Measurements from ENCODE around the gene DDX17. TPM values are rescaled to one million over a fixed set of nuclear protein-coding genes. Genes with fewer than 3 reads are reported as not detected.

Gene DDX17
- total RNA-seq, 6 donors from 2014 or later = 428 to 2,078 (median 621) TPM

DNA sequence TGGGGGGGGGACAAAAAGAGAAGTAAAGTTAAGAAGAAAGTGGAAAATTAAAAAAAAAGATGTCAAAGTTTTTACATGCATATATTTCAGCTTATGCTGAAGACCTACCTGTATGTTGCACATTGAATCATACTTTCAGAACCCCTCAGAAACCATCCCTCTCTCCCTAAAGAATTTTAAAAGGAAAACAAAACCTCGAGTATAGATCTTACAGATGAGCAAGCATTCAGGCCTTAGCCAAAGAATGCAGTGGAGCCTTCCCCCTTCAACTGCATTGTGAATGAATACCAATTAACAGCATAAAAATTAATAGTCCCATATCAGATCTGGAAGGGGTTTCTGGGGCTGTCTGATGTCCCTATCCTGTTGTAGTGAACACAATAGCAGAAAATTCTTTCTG is 21.9 kb downstream of the DDX17 start:
- H3K4me3 ChIP-seq = no peak overlapping the region
- H3K4me1 ChIP-seq = peaks cover 0 to 13% (median 3%) of the 10 kb centered on the region in 4 donors
- ATAC-seq (ENCODE audit: low FRiP score in 2 of 2) (no peak), DNase-seq (no peak)
- H3K27ac ChIP-seq = no peak overlapping the region
- no peaks in the 10 kb centered on the region for H3K9me3 ChIP-seq
- no peak for TF ChIP-seq POLR2A (IDR thresholded peaks at IDR 0.05)
- no peak for TF ChIP-seq EP300 (IDR thresholded peaks at IDR 0.05)
- TF ChIP-seq CTCF (IDR thresholded peaks at IDR 0.05) = no peak
- TF ChIP-seq POLR2AphosphoS5 (IDR thresholded peaks at IDR 0.05) = no peak
- peaks cover 65 to 99% (median 78%) of the 10 kb centered on the region in 4 donors for H3K36me3 ChIP-seq
- no peaks in the 10 kb centered on the region for H3K27me3 ChIP-seq
- WGBS, 2 donors = 81 to 83% methylated on average over 1 of the region's 1 CpG

DNA sequence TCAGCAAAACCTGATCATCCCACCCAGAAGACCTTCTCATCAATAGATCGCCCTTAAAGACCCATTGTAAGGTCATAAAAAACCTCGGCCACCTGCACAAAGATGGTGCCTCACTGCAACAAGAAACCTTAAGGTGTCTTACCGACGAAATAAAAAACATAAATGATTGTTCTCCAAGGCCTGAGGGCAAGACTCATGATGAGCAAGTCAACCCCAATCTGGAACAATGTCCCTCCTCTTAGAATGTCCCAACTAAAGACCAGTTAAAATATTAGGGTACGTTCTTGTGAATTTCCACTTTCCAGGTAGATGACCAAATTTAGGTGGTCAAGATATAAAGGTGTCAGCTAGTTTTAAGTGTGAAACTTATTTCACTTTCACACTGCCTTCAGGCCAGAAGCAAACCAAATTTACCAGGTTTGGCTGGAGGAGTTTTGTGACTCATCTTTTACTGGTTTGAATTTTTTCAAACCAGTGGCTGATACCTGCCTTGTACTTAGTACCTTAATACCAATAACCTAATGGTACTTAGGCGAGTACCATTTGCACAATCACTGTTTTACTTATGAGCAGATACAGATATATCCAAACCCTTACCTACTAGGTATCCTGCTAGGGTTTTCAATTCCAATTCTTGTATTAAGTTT is 23.3 kb downstream of the DDX17 start:
- H3K9me3 ChIP-seq = no peaks in the 10 kb centered on the region
- TF ChIP-seq POLR2A (IDR thresholded peaks at IDR 0.05) = no peak
- no peak for TF ChIP-seq CTCF (IDR thresholded peaks at IDR 0.05)
- no peak for TF ChIP-seq EP300 (IDR thresholded peaks at IDR 0.05)
- no peak for TF ChIP-seq POLR2AphosphoS5 (IDR thresholded peaks at IDR 0.05)
- no peak overlapping the region for H3K27ac ChIP-seq
- H3K4me1 ChIP-seq = peaks cover 0 to 8% (median 0%) of the 10 kb centered on the region in 4 donors
- DNase-seq (no peak), ATAC-seq (ENCODE audit: low FRiP score in 2 of 2) (no peak)
- WGBS, 2 donors = 94 to 97% methylated on average over 6 of the region's 6 CpGs
- no peak overlapping the region for H3K4me3 ChIP-seq
- H3K27me3 ChIP-seq = no peaks in the 10 kb centered on the region
- H3K36me3 ChIP-seq = peaks cover 52 to 88% (median 63%) of the 10 kb centered on the region in 4 donors

DNA sequence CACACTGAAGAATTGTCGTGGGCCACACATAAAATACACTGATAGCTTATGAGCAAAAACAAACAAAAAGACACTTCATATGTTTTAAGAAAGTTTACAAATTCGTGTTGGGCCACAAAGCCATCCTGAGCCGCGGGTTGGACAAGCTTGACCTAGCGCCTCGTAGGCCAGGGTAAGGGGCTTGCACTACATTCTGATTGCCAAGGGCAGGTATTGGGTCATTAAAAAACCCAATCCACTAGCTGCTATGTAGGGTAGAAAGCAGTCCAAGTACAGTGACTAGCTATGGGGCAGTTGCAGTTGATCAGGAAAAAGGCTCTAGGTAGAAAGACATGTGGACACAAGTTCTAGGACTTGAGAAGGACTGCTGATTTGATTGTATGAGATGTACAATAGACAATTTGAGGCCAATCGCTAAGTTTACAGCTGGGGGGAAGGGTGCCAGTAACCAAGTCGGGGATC is 24.2 kb downstream of the DDX17 start:
- H3K4me1 ChIP-seq = peaks cover 0 to 8% (median 0%) of the 10 kb centered on the region in 4 donors
- ATAC-seq (ENCODE audit: low FRiP score in 2 of 2) = no peak
- TF ChIP-seq EP300 (IDR thresholded peaks at IDR 0.05) = no peak
- TF ChIP-seq POLR2AphosphoS5 (IDR thresholded peaks at IDR 0.05) = no peak
- TF ChIP-seq POLR2A (IDR thresholded peaks at IDR 0.05) = no peak
- TF ChIP-seq CTCF (IDR thresholded peaks at IDR 0.05) = no peak
- peak overlapping the region in 1 of 4 donors; percentile 49 for H3K27ac ChIP-seq
- no peaks in the 10 kb centered on the region for H3K9me3 ChIP-seq
- WGBS, 2 donors = 86% methylated on average over 8 of the region's 8 CpGs
- peaks cover 43 to 79% (median 54%) of the 10 kb centered on the region in 4 donors for H3K36me3 ChIP-seq
- no peak for DNase-seq
- H3K27me3 ChIP-seq = no peaks in the 10 kb centered on the region
- no peak overlapping the region for H3K4me3 ChIP-seq

- no peak for DNase-seq
- Histone ChIP-seq H3K36me3 (peaks cover 37 to 74% (median 48%) of the 10 kb centered on the region in 4 donors), H3K4me3 (no peak overlapping the region), H3K9me3 (no peaks in the 10 kb centered on the region), H3K27ac (peak overlapping the region in 1 of 4 donors; percentile 49), H3K4me1 (peaks cover 0 to 8% (median 0%) of the 10 kb centered on the region in 4 donors), H3K27me3 (no peaks in the 10 kb centered on the region)
- ATAC-seq (ENCODE audit: low FRiP score in 2 of 2) = peak in 1 of 2 donors; percentile 36
- TF ChIP-seq EP300 (IDR thresholded peaks at IDR 0.05) = peak in 1 of 4 donors; percentile 10
- TF ChIP-seq POLR2A (IDR thresholded peaks at IDR 0.05) = no peak
- no peak for TF ChIP-seq POLR2AphosphoS5 (IDR thresholded peaks at IDR 0.05)
- 92 to 97% methylated on average over 3 of the region's 3 CpGs for WGBS, 2 donors
Observed at GRCh38 chr22:38481162-38481870, 24.8 kb downstream of the DDX17 start.

DNA sequence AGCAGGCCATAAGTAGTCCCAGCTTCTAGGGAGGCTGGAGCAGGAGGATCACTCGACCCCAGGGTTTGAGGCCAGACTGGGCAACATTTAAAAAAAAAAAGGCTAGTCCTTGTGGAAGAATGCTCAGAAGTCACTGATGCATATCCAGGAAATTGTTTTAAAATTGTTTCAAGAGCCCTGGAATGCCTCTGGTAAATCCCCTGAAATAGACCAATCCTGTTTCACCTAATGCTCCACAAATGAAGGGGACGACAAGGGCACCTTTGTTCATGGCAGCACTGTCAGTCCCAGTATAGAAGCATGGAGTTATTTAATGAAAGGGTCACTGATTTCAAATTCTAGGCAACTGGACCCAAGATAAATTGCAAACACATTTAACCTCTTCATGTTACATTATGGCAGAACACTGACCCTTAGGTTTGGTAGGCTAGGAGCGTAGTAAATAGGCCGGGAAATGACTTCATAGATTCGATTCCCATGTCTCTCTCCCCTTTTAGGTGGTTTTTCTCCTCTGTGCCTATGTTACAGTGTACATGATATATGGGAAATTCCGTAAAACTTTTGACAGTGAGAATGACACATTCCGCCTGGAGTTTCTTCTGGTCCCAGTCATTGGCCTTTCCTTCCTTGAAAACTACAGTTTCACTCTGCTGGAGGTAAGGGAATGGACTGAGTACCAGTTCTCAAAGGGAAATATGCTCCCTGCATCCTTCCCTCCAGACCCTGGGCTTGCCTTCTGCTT is 26.8 kb downstream of the DDX17 start:
- peaks cover 18 to 53% (median 29%) of the 10 kb centered on the region in 4 donors for H3K36me3 ChIP-seq
- WGBS, 2 donors = 77% methylated on average over 7 of the region's 7 CpGs
- H3K9me3 ChIP-seq = no peaks in the 10 kb centered on the region
- ATAC-seq (ENCODE audit: low FRiP score in 2 of 2) (no peak), DNase-seq (no peak)
- H3K27ac ChIP-seq = peak overlapping the region in 1 of 4 donors; percentile 10
- TF ChIP-seq EP300 (IDR thresholded peaks at IDR 0.05) (no peak), POLR2A (IDR thresholded peaks at IDR 0.05) (no peak), POLR2AphosphoS5 (IDR thresholded peaks at IDR 0.05) (no peak), CTCF (IDR thresholded peaks at IDR 0.05) (no peak)
- no peak overlapping the region for H3K4me3 ChIP-seq
- no peaks in the 10 kb centered on the region for H3K27me3 ChIP-seq
- peaks cover 0 to 6% (median 0%) of the 10 kb centered on the region in 4 donors for H3K4me1 ChIP-seq

Data from upper lobe of left lung (tissue), 6 donors.